Fibroblast of lung (primary cell): ENCODE data around the gene CLEC16A. TPM values are rescaled to one million over a fixed set of nuclear protein-coding genes. Genes with fewer than 3 reads are reported as not detected.

Source experiments
- DNase-seq, 2 donors: peaks; one replicate each; pipeline versions ENCODE4 v3.0.0 to v3.0.0-alpha.2; 2010; ENCODE audit warnings: low read depth in 2 of 2
- H2AFZ ChIP-seq: 2 replicates; pipeline ENCODE4 v1.5.1; 2012; ENCODE audit warnings: low read length, control low read depth, inconsistent platforms
- H3K27ac ChIP-seq: 2 replicates; pipeline ENCODE4 v1.5.1; 2011; ENCODE audit warnings: low read length, control low read depth; ENCODE audit not compliant: insufficient read depth
- H3K27me3 ChIP-seq: 2 replicates; pipeline ENCODE4 v1.5.1; 2011; ENCODE audit warnings: mild to moderate bottlenecking, low read length; ENCODE audit not compliant: control insufficient read depth, insufficient read depth
- H3K36me3 ChIP-seq: 2 replicates; pipeline ENCODE4 v1.5.1; 2011; ENCODE audit warnings: low read length; ENCODE audit not compliant: control insufficient read depth, insufficient read depth
- H3K4me1 ChIP-seq: 2 replicates; pipeline ENCODE4 v1.5.1; 2011; ENCODE audit warnings: low read length; ENCODE audit not compliant: control insufficient read depth, insufficient read depth; ENCODE audit errors: extremely low read depth
- H3K4me2 ChIP-seq: 2 replicates; pipeline ENCODE4 v1.5.1; 2011; ENCODE audit warnings: low read length, control low read depth; ENCODE audit not compliant: insufficient read depth; ENCODE audit errors: extremely low read depth
- H3K4me3 ChIP-seq, 4 experiments: fragments of 200-600 bp in 1 of 4; sonication (generic) in 1 of 4; replicated peaks in 1 of 4; 2 replicates each; pipeline ENCODE4 v1.5.1; 2011 to 2016; ENCODE audit warnings: low read length in 4 of 4, low read depth in 3 of 4, mild to moderate bottlenecking in 3 of 4, control low read depth in 2 of 4, inconsistent platforms in 1 of 4, mixed read lengths in 1 of 4; ENCODE audit not compliant: insufficient read depth in 1 of 4; ENCODE audit errors: control extremely low read depth in 1 of 4
- H3K79me2 ChIP-seq: 2 replicates; pipeline ENCODE4 v1.5.1; 2012; ENCODE audit warnings: mild to moderate bottlenecking, low read length, inconsistent platforms; ENCODE audit not compliant: control insufficient read depth, insufficient read depth
- H3K9ac ChIP-seq: 2 replicates; pipeline ENCODE4 v1.5.1; 2011; ENCODE audit warnings: mild to moderate bottlenecking, low read length, control low read depth; ENCODE audit not compliant: insufficient read depth
- H3K9me3 ChIP-seq: 2 replicates; pipeline ENCODE4 v1.5.1; 2012; ENCODE audit warnings: low read depth, low read length; ENCODE audit not compliant: control insufficient read depth, insufficient read depth
- H4K20me1 ChIP-seq: 2 replicates; pipeline ENCODE4 v1.5.1; 2011; ENCODE audit warnings: low read length; ENCODE audit not compliant: control insufficient read depth, insufficient read depth; ENCODE audit errors: extremely low read depth
- EZH2 ChIP-seq: IDR thresholded peaks from 2 replicates; pipeline ENCODE4 v1.5.1; 2012; ENCODE audit warnings: low read length, control low read depth, mild to moderate bottlenecking; ENCODE audit errors: missing control alignments
- polyA plus RNA-seq, 2 donors: library from polyadenylated mRNA; depleted of rRNA in 1 of 2; stranded (reverse) in 1 of 2; unstranded in 1 of 2; fragments of >200 nt; gene quantifications; 2 replicates each; pipeline ENCODE4 v1.2.1, GENCODE V29; 2011 to 2012; ENCODE audit warnings: missing spikeins in 1 of 2
- total RNA-seq: library from RNA; depleted of rRNA; stranded (reverse); fragments of >200 nt; gene quantifications from 2 replicates; pipeline ENCODE4 v1.2.1, GENCODE V29; 2014
- TF ChIP-seq, protein P1 (sequence below), 2 donors: IDR thresholded peaks in 1 of 2; conservative IDR thresholded peaks in 1 of 2; 1 replicate in 1 of 2; 2 replicates in 1 of 2; pipeline ENCODE4 v1.5.1; 2011 to 2012; ENCODE audit warnings: low read length in 2 of 2, control low read depth in 1 of 2, inconsistent platforms in 1 of 2, low read depth in 1 of 2, mild to moderate bottlenecking in 1 of 2

Gene CLEC16A
- total and polyA plus RNA-seq, 2 donors (not counting 1 experiment from before 2014, with no cell fraction given) = 9.1 to 22.0 TPM

DNA sequence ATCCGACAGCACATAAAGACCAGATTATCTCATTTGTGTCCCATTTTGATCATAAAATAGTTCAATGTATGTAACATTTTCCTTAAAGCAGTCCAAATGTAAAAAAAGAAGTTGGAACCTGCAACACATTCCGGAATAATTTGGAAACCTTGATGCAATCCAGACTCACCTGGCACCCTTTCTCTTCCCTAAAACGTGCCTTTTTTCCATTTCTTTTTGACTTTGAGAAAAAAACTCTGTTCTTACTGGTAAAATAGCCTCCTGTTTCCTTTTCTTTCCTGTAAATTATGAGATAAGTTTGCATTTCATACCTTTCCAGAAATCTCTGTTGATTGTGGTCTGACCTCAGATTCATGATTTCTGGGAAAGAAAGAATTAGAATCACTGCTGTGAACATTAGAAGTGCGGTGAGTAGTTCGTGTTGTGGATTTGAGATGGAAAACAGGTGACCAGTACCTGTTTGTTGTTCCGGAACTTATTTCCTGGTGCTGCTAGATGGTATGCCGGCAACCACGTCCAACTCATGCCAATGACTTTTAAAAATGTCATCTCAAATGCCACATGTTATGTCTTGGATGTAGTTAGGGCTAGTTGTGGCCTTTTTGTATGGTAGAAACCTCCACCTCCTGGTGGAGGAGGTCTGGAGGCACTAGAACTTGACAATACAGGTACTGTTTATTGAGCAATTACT lies 203.5 kb downstream of the CLEC16A start:
- Histone ChIP-seq H3K4me3 (no peak overlapping the region), H3K27me3 (no peaks in the 10 kb centered on the region), H3K4me2 (no peak overlapping the region), H3K9me3 (no peaks in the 10 kb centered on the region), H3K9ac (no peak overlapping the region), H3K36me3 (no peaks in the 10 kb centered on the region), H4K20me1 (no peaks in the 10 kb centered on the region), H3K27ac (no peak overlapping the region), H3K79me2 (no peaks in the 10 kb centered on the region), H2AFZ (no peak overlapping the region), H3K4me1 (peaks cover 8% of the 10 kb centered on the region)
- DNase-seq = no peak
- TF ChIP-seq, protein P1, sequence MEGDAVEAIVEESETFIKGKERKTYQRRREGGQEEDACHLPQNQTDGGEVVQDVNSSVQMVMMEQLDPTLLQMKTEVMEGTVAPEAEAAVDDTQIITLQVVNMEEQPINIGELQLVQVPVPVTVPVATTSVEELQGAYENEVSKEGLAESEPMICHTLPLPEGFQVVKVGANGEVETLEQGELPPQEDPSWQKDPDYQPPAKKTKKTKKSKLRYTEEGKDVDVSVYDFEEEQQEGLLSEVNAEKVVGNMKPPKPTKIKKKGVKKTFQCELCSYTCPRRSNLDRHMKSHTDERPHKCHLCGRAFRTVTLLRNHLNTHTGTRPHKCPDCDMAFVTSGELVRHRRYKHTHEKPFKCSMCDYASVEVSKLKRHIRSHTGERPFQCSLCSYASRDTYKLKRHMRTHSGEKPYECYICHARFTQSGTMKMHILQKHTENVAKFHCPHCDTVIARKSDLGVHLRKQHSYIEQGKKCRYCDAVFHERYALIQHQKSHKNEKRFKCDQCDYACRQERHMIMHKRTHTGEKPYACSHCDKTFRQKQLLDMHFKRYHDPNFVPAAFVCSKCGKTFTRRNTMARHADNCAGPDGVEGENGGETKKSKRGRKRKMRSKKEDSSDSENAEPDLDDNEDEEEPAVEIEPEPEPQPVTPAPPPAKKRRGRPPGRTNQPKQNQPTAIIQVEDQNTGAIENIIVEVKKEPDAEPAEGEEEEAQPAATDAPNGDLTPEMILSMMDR (conservative IDR thresholded peaks at IDR 0.05 in 1 of 2, IDR thresholded peaks at IDR 0.05 in 1 of 2; ENCODE audit: low read depth in 1 of 2, low read length in 2 of 2) = no peak
- no peak for TF ChIP-seq EZH2

- Histone ChIP-seq H3K79me2 (no peaks in the 10 kb centered on the region), H3K4me2 (no peak overlapping the region), H2AFZ (no peak overlapping the region), H3K9me3 (no peaks in the 10 kb centered on the region), H3K4me1 (peaks cover 8% of the 10 kb centered on the region), H4K20me1 (no peaks in the 10 kb centered on the region), H3K9ac (no peak overlapping the region), H3K27ac (no peak overlapping the region), H3K4me3 (no peak overlapping the region), H3K36me3 (no peaks in the 10 kb centered on the region), H3K27me3 (no peaks in the 10 kb centered on the region)
- DNase-seq = no peak
- TF ChIP-seq, protein P1 (conservative IDR thresholded peaks at IDR 0.05 in 1 of 2, IDR thresholded peaks at IDR 0.05 in 1 of 2; ENCODE audit: low read depth in 1 of 2, low read length in 2 of 2) = no peak
- no peak for TF ChIP-seq EZH2
These were observed 204.8 kb downstream of the CLEC16A start for GRCh38 chr16:11149011-11149616.

GRCh38 chr16:11150190-11150589 lies 205.8 kb downstream of the CLEC16A start:
- TF ChIP-seq EZH2 = no peak
- TF ChIP-seq, protein P1 (conservative IDR thresholded peaks at IDR 0.05 in 1 of 2, IDR thresholded peaks at IDR 0.05 in 1 of 2; ENCODE audit: low read depth in 1 of 2, low read length in 2 of 2) = no peak
- no peaks in the 10 kb centered on the region for H4K20me1 ChIP-seq
- no peak overlapping the region for H3K4me3 ChIP-seq
- H3K9me3 ChIP-seq = no peaks in the 10 kb centered on the region
- no peak overlapping the region for H3K9ac ChIP-seq
- H3K27ac ChIP-seq = no peak overlapping the region
- no peaks in the 10 kb centered on the region for H3K27me3 ChIP-seq
- no peak for DNase-seq
- no peaks in the 10 kb centered on the region for H3K79me2 ChIP-seq
- peaks cover 6% of the 10 kb centered on the region for H3K4me1 ChIP-seq
- no peak overlapping the region for H3K4me2 ChIP-seq
- no peak overlapping the region for H2AFZ ChIP-seq
- H3K36me3 ChIP-seq = no peaks in the 10 kb centered on the region
